Measurements from ENCODE around the gene HK2. TPM values are rescaled to one million over a fixed set of nuclear protein-coding genes. Genes with fewer than 3 reads are reported as not detected.

HK2 gene
- total and polyA plus RNA-seq, 2 donors (not counting 3 experiments of a cell fraction or from before 2014, with no cell fraction given): 3.4 to 13.0 TPM

DNA sequence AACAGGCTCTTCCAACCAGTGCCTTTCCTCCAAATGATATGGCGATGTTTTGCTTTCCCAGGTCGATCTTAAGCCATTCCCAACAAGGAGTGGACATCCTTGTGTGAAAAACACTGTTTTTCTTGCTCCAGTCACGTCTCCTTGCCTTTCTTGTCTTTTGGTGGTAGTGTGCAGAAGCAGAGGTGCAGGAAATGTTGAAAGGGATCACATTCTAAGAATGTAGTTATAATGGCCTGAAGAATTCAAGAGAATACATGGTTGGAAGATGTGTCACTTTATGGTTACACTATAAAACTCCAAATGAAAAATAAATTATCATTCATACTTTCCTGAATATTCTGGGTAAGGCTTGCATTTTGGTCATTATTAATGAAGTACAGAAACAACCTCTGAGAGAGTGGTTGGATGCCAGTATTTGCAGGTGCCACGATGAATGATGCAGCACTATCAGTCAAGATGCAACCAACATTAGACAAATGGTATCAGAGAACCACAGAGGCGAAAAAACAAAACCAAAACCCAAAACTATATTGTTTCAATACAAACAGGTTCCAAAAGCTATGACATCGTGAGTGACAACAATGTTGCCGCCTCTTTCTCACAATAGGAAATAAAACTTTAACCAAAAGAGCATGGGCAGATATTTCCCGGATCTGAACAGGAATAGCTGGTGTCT, 97.0 kb downstream of the HK2 start:
- Histone ChIP-seq H3K4me3 (replicated peaks in 1 of 3; ENCODE audit: insufficient read depth in 1 of 3, low read depth in 1 of 3, low read length in 3 of 3) (no peak overlapping the region), H3K9me3 (replicated peaks; ENCODE audit: control insufficient read depth, insufficient read depth, low read length) (no peaks in the 10 kb centered on the region), H3K4me1 (ENCODE audit: control insufficient read depth, extremely low read depth, insufficient read depth, low read length) (no peaks in the 10 kb centered on the region), H3K4me2 (ENCODE audit: insufficient read depth, low read length) (no peak overlapping the region), H4K20me1 (replicated peaks; ENCODE audit: control insufficient read depth, extremely low read depth, insufficient read depth, low read length) (no peaks in the 10 kb centered on the region), H3K9ac (replicated peaks; ENCODE audit: extremely low read depth, insufficient read depth, low read length) (no peak overlapping the region), H3K27ac (ENCODE audit: insufficient read depth, low read depth, low read length) (no peak overlapping the region), H3K36me3 (ENCODE audit: control insufficient read depth in 2 of 2, extremely low read depth in 1 of 2, insufficient read depth in 2 of 2, low read length in 2 of 2) (no peaks in the 10 kb centered on the region), H2AFZ (ENCODE audit: low read depth, low read length) (no peak overlapping the region), H3K79me2 (ENCODE audit: control insufficient read depth, insufficient read depth, low read length) (no peaks in the 10 kb centered on the region), H3K27me3 (ENCODE audit: control insufficient read depth in 2 of 2, insufficient read depth in 2 of 2, low read length in 2 of 2) (no peaks in the 10 kb centered on the region), H3K9me1 (replicated peaks; ENCODE audit: control insufficient read depth, extremely low read depth, insufficient read depth, low read length) (no peaks in the 10 kb centered on the region)
- ChIA-PET POLR2A (no interaction called here), CTCF (no interaction called here)
- dilution Hi-C loops (cut with MboI; ENCODE audit: extremely low pct_ligation_motif_present, low sequenced_read_pairs) (no loop called here), intact Hi-C loops (cut with micrococcal nuclease) (no loop called here)
- DNase-seq (ENCODE audit: low read depth, low spot score) (no peak), FAIRE-seq (no peak)
- TF ChIP-seq FOS (IDR thresholded peaks at IDR 0.05; ENCODE audit: borderline replicate concordance, insufficient read depth, low read length) (no peak), GATA2 (IDR thresholded peaks at IDR 0.05; ENCODE audit: insufficient read depth, insufficient read length, low read depth, low read length) (no peak), POLR2A (IDR thresholded peaks at IDR 0.05; ENCODE audit: low read depth, low read length) (no peak), POLR2AphosphoS5 (IDR thresholded peaks at IDR 0.05; ENCODE audit: insufficient read depth, low read depth, low read length) (no peak), MYC (IDR thresholded peaks at IDR 0.05; ENCODE audit: low read depth, low read length) (no peak), EZH2 (IDR thresholded peaks at IDR 0.05; ENCODE audit: borderline replicate concordance, low read depth, low read length, severe bottlenecking) (no peak), JUN (IDR thresholded peaks at IDR 0.05; ENCODE audit: borderline replicate concordance, insufficient read depth, insufficient read length, low read depth) (no peak)
- TF ChIP-seq, protein P1, sequence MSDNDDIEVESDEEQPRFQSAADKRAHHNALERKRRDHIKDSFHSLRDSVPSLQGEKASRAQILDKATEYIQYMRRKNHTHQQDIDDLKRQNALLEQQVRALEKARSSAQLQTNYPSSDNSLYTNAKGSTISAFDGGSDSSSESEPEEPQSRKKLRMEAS (IDR thresholded peaks at IDR 0.05; ENCODE audit: insufficient read depth, insufficient read length): no peak
- TF ChIP-seq, protein P2, sequence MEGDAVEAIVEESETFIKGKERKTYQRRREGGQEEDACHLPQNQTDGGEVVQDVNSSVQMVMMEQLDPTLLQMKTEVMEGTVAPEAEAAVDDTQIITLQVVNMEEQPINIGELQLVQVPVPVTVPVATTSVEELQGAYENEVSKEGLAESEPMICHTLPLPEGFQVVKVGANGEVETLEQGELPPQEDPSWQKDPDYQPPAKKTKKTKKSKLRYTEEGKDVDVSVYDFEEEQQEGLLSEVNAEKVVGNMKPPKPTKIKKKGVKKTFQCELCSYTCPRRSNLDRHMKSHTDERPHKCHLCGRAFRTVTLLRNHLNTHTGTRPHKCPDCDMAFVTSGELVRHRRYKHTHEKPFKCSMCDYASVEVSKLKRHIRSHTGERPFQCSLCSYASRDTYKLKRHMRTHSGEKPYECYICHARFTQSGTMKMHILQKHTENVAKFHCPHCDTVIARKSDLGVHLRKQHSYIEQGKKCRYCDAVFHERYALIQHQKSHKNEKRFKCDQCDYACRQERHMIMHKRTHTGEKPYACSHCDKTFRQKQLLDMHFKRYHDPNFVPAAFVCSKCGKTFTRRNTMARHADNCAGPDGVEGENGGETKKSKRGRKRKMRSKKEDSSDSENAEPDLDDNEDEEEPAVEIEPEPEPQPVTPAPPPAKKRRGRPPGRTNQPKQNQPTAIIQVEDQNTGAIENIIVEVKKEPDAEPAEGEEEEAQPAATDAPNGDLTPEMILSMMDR (IDR thresholded peaks at IDR 0.05; ENCODE audit: extremely low read depth in 1 of 2, insufficient read depth in 1 of 2, low read depth in 1 of 2, low read length in 2 of 2): no peak
- BruUV-seq (replicated peaks): no TSS peak
